Spleen (tissue), 11 donors: ENCODE results near the gene RAB3IL1. TPM values are rescaled to one million over a fixed set of nuclear protein-coding genes. Genes with fewer than 3 reads are reported as not detected.
A peak's percentile ranks its signal among the peaks of the same experiment; 100 is the strongest.

Experiments
- DNase-seq: peaks from one replicate; pipeline ENCODE4 v3.0.0-alpha.2; 2020
- H3K27ac ChIP-seq, 8 donors: fragments of 200-600 bp; sonication (generic) in 7 of 8; 1 replicate in 4 of 8; 2 replicates in 4 of 8; pipeline versions ENCODE4 v1.5.0 to v1.8.0; 2016 to 2021; ENCODE audit warnings: inconsistent platforms in 4 of 8, mild to moderate bottlenecking in 4 of 8, moderate library complexity in 1 of 8
- H3K27me3 ChIP-seq, 7 donors: fragments of 200-600 bp; sonication (generic) in 6 of 7; replicated peaks in 1 of 7; 1 replicate in 4 of 7; 2 replicates in 3 of 7; pipeline versions ENCODE4 v1.5.0 to v1.8.0; 2016 to 2021; ENCODE audit warnings: inconsistent platforms in 3 of 7, mild to moderate bottlenecking in 1 of 7
- H3K36me3 ChIP-seq, 6 donors: fragments of 200-600 bp; sonication (generic) in 5 of 6; 1 replicate in 4 of 6; 2 replicates in 2 of 6; pipeline versions ENCODE4 v1.5.0 to v1.8.0; 2016 to 2021; ENCODE audit warnings: inconsistent platforms in 2 of 6
- H3K4me1 ChIP-seq, 6 donors: fragments of 200-600 bp; sonication (generic) in 5 of 6; 1 replicate in 3 of 6; 2 replicates in 3 of 6; pipeline versions ENCODE4 v1.5.0 to v1.8.0; 2016 to 2021; ENCODE audit warnings: inconsistent platforms in 3 of 6
- H3K4me3 ChIP-seq, 8 donors: fragments of 200-600 bp; sonication (generic) in 7 of 8; 1 replicate in 4 of 8; 2 replicates in 4 of 8; pipeline versions ENCODE4 v1.5.0 to v1.8.0; 2016 to 2021; ENCODE audit warnings: inconsistent platforms in 4 of 8, mild to moderate bottlenecking in 4 of 8, moderate library complexity in 2 of 8
- H3K9me3 ChIP-seq, 8 donors: fragments of 200-600 bp; sonication (generic) in 7 of 8; 1 replicate in 4 of 8; 2 replicates in 4 of 8; pipeline versions ENCODE4 v1.5.0 to v1.8.0; 2016 to 2021; ENCODE audit warnings: inconsistent platforms in 4 of 8
- CTCF ChIP-seq, 11 experiments: fragments of 200-600 bp in 7 of 11; fragments of 450-650 bp in 4 of 11; sonication (generic) in 4 of 11; IDR thresholded peaks in 8 of 11; conservative IDR thresholded peaks in 3 of 11; 1 replicate in 7 of 11; 2 replicates in 4 of 11; pipeline versions ENCODE4 v1.4.0 to v1.8.0; 2016 to 2021; ENCODE audit warnings: antibody characterized with exemption in 11 of 11, inconsistent platforms in 4 of 11, mild to moderate bottlenecking in 1 of 11
- POLR2A ChIP-seq, 3 donors: fragments of 450-650 bp; IDR thresholded peaks; one replicate each; pipeline ENCODE4 v1.5.1; 2017; ENCODE audit warnings: antibody characterized with exemption in 3 of 3, mild to moderate bottlenecking in 1 of 3
- POLR2AphosphoS5 ChIP-seq, 3 donors: sonication (generic); formaldehyde crosslinking; IDR thresholded peaks; one replicate each; pipeline ENCODE4 v1.5.1; 2017; ENCODE audit warnings: antibody characterized with exemption in 3 of 3
- WGBS, 5 donors: extraction: QIAGEN DNeasy Blood & Tissue Kit in 3 of 5; methylation state at CpG; one replicate each; pipeline versions ENCODE4 v1.1.5 to v1.1.7; 2013 to 2018; 5-methylcytosine and 5-hydroxymethylcytosine counted together
- intact Hi-C: fragments of 100-400 bp; cut with DNase I; formaldehyde crosslinking; loops from one replicate; pipeline ENCODE4 v1.15.0; 2023; ENCODE audit warnings: low total_unique reads
- polyA plus RNA-seq, 3 donors: library from polyadenylated mRNA; stranded (reverse); fragments of 200-250 nt; gene quantifications; one replicate each; pipeline ENCODE4 v1.2.1, GENCODE V29; 2013
- total RNA-seq, 7 donors: library from RNA; depleted of rRNA in 3 of 7; stranded (reverse); fragments of >200 nt in 3 of 7; fragmentation: NEBNext Ultra II Directional in 4 of 7; extraction: Animal tissue kit (Norgen Biotek cat#: 25700) in 4 of 7; gene quantifications; one replicate each; pipeline versions ENCODE4 v1.1.0 to v1.2.1, GENCODE V29; 2016 to 2021
- donor health status: healthy with polysubstance abuse.
- donor health status: DM: no; HTN: no; CAD: no; lungs with moderate emphysema.
- donor health status: DM: no; HTN: no; CAD: no.
- donor health status: Bipolar disorder and iron deficiency.
- donor health status: healthy.
- donor health status: DM: no; HTN: no; CAD: no.
- donor health status: DM: yes; HTN: yes; CAD: no.

RAB3IL1 gene
- total and polyA plus RNA-seq, 10 donors: 6.5 to 57.1 (median 34.6) TPM

DNA sequence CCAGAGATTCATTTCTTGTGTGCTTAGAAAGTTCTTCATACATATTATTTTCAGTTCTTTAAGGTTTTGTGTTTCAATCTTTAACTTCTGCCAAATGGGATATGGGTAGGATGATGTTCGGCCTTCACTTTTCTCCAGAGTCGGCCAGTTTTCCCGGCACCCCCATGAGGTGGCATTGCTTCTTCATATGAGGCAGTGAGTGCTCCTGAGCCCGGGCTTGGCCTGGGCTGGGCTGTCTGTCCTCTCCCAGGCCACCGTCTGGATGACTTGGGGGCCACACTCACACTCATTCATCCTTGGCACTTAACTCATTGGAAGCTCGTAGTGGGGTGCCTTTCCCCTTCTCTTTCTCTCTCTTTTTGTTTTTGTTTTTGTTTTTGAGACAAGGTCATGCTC lies 65.5 kb downstream of the RAB3IL1 start:
- intact Hi-C loops: no loop called here
- no peak for DNase-seq
- no peaks in the 10 kb centered on the region for H3K4me1 ChIP-seq
- no peak overlapping the region for H3K4me3 ChIP-seq
- H3K27ac ChIP-seq: no peak overlapping the region
- no peaks in the 10 kb centered on the region for H3K27me3 ChIP-seq
- no peaks in the 10 kb centered on the region for H3K9me3 ChIP-seq
- TF ChIP-seq POLR2AphosphoS5 (IDR thresholded peaks at IDR 0.05) (no peak), CTCF (IDR thresholded peaks at IDR 0.05 in 8 of 11, conservative IDR thresholded peaks at IDR 0.05 in 3 of 11) (no peak), POLR2A (IDR thresholded peaks at IDR 0.05) (no peak)
- WGBS, 5 donors: 90 to 95% (median 90%) methylated on average over 6 of the region's 6 CpGs
- H3K36me3 ChIP-seq: peaks cover 0 to 73% (median 2%) of the 10 kb centered on the region in 6 donors

GRCh38 chr11:61851113-61851899 lies 66.1 kb downstream of the RAB3IL1 start:
- 82 to 94% (median 91%) methylated on average over 20 to 24 of the region's 24 CpGs for WGBS, 5 donors
- no peak overlapping the region for H3K27ac ChIP-seq
- no peak overlapping the region for H3K4me3 ChIP-seq
- peak; percentile 73 for DNase-seq
- H3K4me1 ChIP-seq: no peaks in the 10 kb centered on the region
- no peaks in the 10 kb centered on the region for H3K27me3 ChIP-seq
- H3K9me3 ChIP-seq: no peaks in the 10 kb centered on the region
- H3K36me3 ChIP-seq: peaks cover 0 to 72% (median 2%) of the 10 kb centered on the region in 6 donors
- TF ChIP-seq POLR2AphosphoS5 (IDR thresholded peaks at IDR 0.05) (no peak), POLR2A (IDR thresholded peaks at IDR 0.05) (no peak)
- intact Hi-C loops: no loop called here

DNA sequence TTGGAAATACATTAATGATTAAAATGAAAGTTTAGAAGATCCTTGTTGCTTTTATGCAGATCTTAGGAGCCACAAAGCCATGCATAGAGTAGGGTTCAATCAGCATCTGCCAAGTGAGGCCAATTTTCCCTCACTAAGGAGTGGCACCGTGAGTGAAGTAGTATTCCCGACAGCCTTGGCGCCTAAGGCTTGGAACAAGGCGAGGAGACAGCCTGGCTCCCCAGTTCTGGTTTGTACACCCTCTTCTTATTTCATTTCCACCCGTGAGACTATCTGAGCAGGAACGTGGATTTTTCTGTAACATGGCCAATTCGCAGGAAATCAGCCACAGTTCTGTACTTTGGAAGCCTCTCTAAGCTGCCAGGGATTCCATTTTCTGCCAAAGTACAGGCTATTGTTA lies 66.7 kb downstream of the RAB3IL1 start:
- 89 to 93% (median 92%) methylated on average over 7 of the region's 7 CpGs for WGBS, 5 donors
- Histone ChIP-seq H3K36me3 (peaks cover 0 to 70% (median 2%) of the 10 kb centered on the region in 6 donors), H3K27me3 (no peaks in the 10 kb centered on the region), H3K4me1 (no peaks in the 10 kb centered on the region), H3K4me3 (no peak overlapping the region), H3K27ac (no peak overlapping the region), H3K9me3 (no peaks in the 10 kb centered on the region)
- TF ChIP-seq POLR2A (IDR thresholded peaks at IDR 0.05) (no peak), POLR2AphosphoS5 (IDR thresholded peaks at IDR 0.05) (no peak), CTCF (IDR thresholded peaks at IDR 0.05 in 8 of 11, conservative IDR thresholded peaks at IDR 0.05 in 3 of 11) (no peak)
- DNase-seq: peak; percentile 48
- intact Hi-C loops: no loop called here

GRCh38 chr11:61848631-61849030 lies 68.7 kb downstream of the RAB3IL1 start:
- H3K9me3 ChIP-seq: no peaks in the 10 kb centered on the region
- no peak for TF ChIP-seq POLR2A (IDR thresholded peaks at IDR 0.05)
- TF ChIP-seq POLR2AphosphoS5 (IDR thresholded peaks at IDR 0.05): no peak
- TF ChIP-seq CTCF (IDR thresholded peaks at IDR 0.05 in 8 of 11, conservative IDR thresholded peaks at IDR 0.05 in 3 of 11): no peak
- intact Hi-C loops: no loop called here
- WGBS, 5 donors: 82 to 96% (median 91%) methylated on average over 9 of the region's 9 CpGs
- no peak overlapping the region for H3K4me3 ChIP-seq
- H3K27me3 ChIP-seq: no peaks in the 10 kb centered on the region
- H3K36me3 ChIP-seq: peaks cover 0 to 64% (median 2%) of the 10 kb centered on the region in 6 donors
- DNase-seq: no peak
- no peaks in the 10 kb centered on the region for H3K4me1 ChIP-seq
- no peak overlapping the region for H3K27ac ChIP-seq
